ENCODE data around the gene KIF21B. TPM values are rescaled to one million over a fixed set of nuclear protein-coding genes. Genes with fewer than 3 reads are reported as not detected.

KIF21B gene
- total RNA-seq, 1 experiment from 2014 or later = 0.60 TPM

DNA sequence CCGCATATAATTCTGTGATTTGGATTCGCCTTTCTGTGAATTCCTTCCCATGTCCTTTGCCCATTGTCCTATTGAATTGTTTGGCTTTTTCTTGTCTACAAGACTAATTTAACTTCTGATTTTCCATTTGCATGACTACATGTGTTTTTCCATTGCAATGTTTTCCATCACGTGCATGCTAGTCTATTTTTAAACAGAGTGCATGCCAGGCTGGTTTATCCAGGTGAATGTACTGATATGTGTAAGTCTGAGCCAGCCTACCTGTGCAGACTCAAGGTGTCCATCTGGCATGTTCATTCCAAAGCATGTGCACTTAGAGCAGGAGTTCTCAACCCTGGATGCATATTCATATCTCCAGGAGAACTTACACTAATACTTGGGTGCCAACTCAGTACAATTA is 69.1 kb downstream of the KIF21B start:
- no peak overlapping the region for H3K4me3 ChIP-seq (ENCODE audit: low read depth, low read length, poor library complexity, severe bottlenecking)
- no peak overlapping the region for H3K27ac ChIP-seq (ENCODE audit: low read depth, low read length, poor library complexity, severe bottlenecking)
- ChIA-PET CTCF (no interaction called here), POLR2A (ENCODE audit: low non-redundant PET) (no interaction called here)
- no peak for DNase-seq (ENCODE audit: low spot score)
- no peaks in the 10 kb centered on the region for H3K36me3 ChIP-seq (ENCODE audit: insufficient read depth, low read length, poor library complexity, severe bottlenecking)
- H3K27me3 ChIP-seq (replicated peaks; ENCODE audit: insufficient read depth, low read depth, low read length, poor library complexity) = no peaks in the 10 kb centered on the region
- BruUV-seq (replicated peaks) = no TSS peak
- TF ChIP-seq, protein P1, sequence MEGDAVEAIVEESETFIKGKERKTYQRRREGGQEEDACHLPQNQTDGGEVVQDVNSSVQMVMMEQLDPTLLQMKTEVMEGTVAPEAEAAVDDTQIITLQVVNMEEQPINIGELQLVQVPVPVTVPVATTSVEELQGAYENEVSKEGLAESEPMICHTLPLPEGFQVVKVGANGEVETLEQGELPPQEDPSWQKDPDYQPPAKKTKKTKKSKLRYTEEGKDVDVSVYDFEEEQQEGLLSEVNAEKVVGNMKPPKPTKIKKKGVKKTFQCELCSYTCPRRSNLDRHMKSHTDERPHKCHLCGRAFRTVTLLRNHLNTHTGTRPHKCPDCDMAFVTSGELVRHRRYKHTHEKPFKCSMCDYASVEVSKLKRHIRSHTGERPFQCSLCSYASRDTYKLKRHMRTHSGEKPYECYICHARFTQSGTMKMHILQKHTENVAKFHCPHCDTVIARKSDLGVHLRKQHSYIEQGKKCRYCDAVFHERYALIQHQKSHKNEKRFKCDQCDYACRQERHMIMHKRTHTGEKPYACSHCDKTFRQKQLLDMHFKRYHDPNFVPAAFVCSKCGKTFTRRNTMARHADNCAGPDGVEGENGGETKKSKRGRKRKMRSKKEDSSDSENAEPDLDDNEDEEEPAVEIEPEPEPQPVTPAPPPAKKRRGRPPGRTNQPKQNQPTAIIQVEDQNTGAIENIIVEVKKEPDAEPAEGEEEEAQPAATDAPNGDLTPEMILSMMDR (conservative IDR thresholded peaks at IDR 0.05; ENCODE audit: low read depth, low read length) = no peak
- TF ChIP-seq EZH2 (IDR thresholded peaks at IDR 0.05; ENCODE audit: borderline replicate concordance, low read depth, low read length, poor library complexity, severe bottlenecking) = no peak
- no peaks in the 10 kb centered on the region for H3K4me1 ChIP-seq (ENCODE audit: insufficient read depth, low read length, poor library complexity, severe bottlenecking)
- no peaks in the 10 kb centered on the region for H3K9me3 ChIP-seq (ENCODE audit: low read depth, low read length, poor library complexity, severe bottlenecking)
- intact Hi-C loops (cut with micrococcal nuclease; ENCODE audit: unreplicated experiment) = no loop called here

DNA sequence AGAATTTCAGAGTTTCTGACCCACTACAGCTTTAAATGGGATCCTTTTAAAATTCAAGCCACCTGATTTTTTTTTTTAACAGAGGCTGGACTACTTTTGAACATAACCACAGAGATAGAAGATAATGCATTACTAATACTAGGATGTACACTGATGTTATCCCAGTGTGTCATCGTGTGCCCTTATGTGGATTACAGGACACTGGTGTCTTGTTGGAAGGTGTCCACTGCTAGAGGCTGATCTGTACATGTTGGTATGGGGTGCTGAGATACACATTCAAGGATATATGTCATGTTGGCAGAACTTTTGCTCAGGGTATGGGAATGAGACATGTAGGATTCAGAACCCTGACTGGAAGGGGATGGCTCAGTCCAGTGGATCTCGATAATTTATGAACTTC is 72.5 kb downstream of the KIF21B start:
- H3K4me1 ChIP-seq (ENCODE audit: insufficient read depth, low read length, poor library complexity, severe bottlenecking) = no peaks in the 10 kb centered on the region
- H3K36me3 ChIP-seq (ENCODE audit: insufficient read depth, low read length, poor library complexity, severe bottlenecking) = no peaks in the 10 kb centered on the region
- CTCF ChIA-PET = no interaction called here
- TF ChIP-seq, protein P1 (conservative IDR thresholded peaks at IDR 0.05; ENCODE audit: low read depth, low read length) = no peak
- TF ChIP-seq EZH2 (IDR thresholded peaks at IDR 0.05; ENCODE audit: borderline replicate concordance, low read depth, low read length, poor library complexity, severe bottlenecking) = no peak
- peaks cover 11% of the 10 kb centered on the region for H3K9me3 ChIP-seq (ENCODE audit: low read depth, low read length, poor library complexity, severe bottlenecking)
- DNase-seq (ENCODE audit: low spot score) = no peak
- intact Hi-C loops (cut with micrococcal nuclease; ENCODE audit: unreplicated experiment) = no loop called here
- no peaks in the 10 kb centered on the region for H3K27me3 ChIP-seq (replicated peaks; ENCODE audit: insufficient read depth, low read depth, low read length, poor library complexity)
- H3K4me3 ChIP-seq (ENCODE audit: low read depth, low read length, poor library complexity, severe bottlenecking) = no peak overlapping the region
- H3K27ac ChIP-seq (ENCODE audit: low read depth, low read length, poor library complexity, severe bottlenecking) = no peak overlapping the region
- POLR2A ChIA-PET (ENCODE audit: low non-redundant PET) = no interaction called here
- BruUV-seq (replicated peaks) = no TSS peak

DNA sequence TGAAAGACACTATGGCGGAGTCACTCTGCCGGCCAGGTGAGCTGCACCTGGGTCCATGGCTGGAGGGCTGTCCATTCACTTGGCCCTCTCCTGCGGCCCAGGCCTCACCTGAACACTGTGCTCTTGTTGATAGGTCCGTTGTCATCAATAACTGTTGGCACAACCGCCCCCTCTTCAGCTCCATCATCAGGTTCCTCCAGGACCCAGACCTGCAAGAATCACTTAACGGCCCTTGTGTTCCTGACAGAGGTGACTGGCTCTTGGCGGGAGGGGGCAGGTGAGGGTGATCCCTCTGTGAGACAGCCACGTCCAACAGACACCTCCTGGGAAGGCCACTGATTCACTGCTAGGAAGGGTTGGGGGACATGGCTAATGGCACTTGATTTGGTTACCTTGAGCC is 73.9 kb downstream of the KIF21B start:
- Histone ChIP-seq H3K36me3 (ENCODE audit: insufficient read depth, low read length, poor library complexity, severe bottlenecking) (no peaks in the 10 kb centered on the region), H3K27ac (ENCODE audit: low read depth, low read length, poor library complexity, severe bottlenecking) (no peak overlapping the region), H3K4me1 (ENCODE audit: insufficient read depth, low read length, poor library complexity, severe bottlenecking) (no peaks in the 10 kb centered on the region), H3K4me3 (ENCODE audit: low read depth, low read length, poor library complexity, severe bottlenecking) (no peak overlapping the region), H3K9me3 (ENCODE audit: low read depth, low read length, poor library complexity, severe bottlenecking) (peaks cover 11% of the 10 kb centered on the region), H3K27me3 (replicated peaks; ENCODE audit: insufficient read depth, low read depth, low read length, poor library complexity) (no peaks in the 10 kb centered on the region)
- intact Hi-C loops (cut with micrococcal nuclease; ENCODE audit: unreplicated experiment) = no loop called here
- DNase-seq (ENCODE audit: low spot score) = no peak
- no peak for TF ChIP-seq EZH2 (IDR thresholded peaks at IDR 0.05; ENCODE audit: borderline replicate concordance, low read depth, low read length, poor library complexity, severe bottlenecking)
- TF ChIP-seq, protein P1 (conservative IDR thresholded peaks at IDR 0.05; ENCODE audit: low read depth, low read length) = no peak
- POLR2A ChIA-PET (ENCODE audit: low non-redundant PET) = no interaction called here
- CTCF ChIA-PET = interaction anchor here (0.6 kb wide), 1 partner anchor 46 kb away, joined by 9 read pairs; no protein-coding TSS in a partner anchor
- BruUV-seq (replicated peaks) = no TSS peak

All from A673 (cell line).